ENCODE results near the gene MTERF1.

DNA sequence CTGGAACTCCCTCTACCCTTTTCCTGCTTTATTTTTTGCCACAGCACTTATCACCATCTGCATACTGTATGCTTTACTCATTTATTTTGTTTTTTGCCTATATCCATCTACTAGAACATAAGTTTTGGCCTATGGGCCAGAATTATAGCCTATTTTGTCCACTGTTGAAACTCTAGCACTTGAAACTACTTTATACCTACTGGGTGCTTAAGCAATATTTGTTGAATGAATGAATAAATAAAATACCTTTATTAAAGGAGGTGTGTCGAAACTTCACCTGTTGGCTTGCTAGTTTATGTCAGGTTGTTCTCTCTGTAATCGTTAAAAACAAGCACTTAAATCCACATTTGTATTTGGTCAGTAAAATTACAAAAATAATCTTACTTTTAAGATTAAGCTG, 53.3 kb downstream of the MTERF1 start:
- no peak for TF ChIP-seq EZH2 (IDR thresholded peaks at IDR 0.05; ENCODE audit: low read length, missing control alignments)
- TF ChIP-seq, protein P1, sequence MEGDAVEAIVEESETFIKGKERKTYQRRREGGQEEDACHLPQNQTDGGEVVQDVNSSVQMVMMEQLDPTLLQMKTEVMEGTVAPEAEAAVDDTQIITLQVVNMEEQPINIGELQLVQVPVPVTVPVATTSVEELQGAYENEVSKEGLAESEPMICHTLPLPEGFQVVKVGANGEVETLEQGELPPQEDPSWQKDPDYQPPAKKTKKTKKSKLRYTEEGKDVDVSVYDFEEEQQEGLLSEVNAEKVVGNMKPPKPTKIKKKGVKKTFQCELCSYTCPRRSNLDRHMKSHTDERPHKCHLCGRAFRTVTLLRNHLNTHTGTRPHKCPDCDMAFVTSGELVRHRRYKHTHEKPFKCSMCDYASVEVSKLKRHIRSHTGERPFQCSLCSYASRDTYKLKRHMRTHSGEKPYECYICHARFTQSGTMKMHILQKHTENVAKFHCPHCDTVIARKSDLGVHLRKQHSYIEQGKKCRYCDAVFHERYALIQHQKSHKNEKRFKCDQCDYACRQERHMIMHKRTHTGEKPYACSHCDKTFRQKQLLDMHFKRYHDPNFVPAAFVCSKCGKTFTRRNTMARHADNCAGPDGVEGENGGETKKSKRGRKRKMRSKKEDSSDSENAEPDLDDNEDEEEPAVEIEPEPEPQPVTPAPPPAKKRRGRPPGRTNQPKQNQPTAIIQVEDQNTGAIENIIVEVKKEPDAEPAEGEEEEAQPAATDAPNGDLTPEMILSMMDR (conservative IDR thresholded peaks at IDR 0.05 in 1 of 2, IDR thresholded peaks at IDR 0.05 in 1 of 2; ENCODE audit: low read depth in 1 of 2, low read length in 2 of 2) = no peak

All from fibroblast of lung (primary cell).